Kidney (tissue), 14 donors: ENCODE measurements around the gene NPB. TPM values are rescaled to one million over a fixed set of nuclear protein-coding genes. Genes with fewer than 3 reads are reported as not detected.

Source experiments
- DNase-seq, 5 donors: peaks; one replicate each; pipeline ENCODE4 v3.0.0-alpha.2; 2013 to 2020
- FAIRE-seq: peaks from 2 replicates; lab custom pipeline; 2012; peaks lifted over from hg19 to GRCh38; lab: Jason Lieb, UNC
- H3K27ac ChIP-seq, 2 donors: one replicate each; pipeline ENCODE4 v1.7.0; 2013; ENCODE audit warnings: low read depth in 2 of 2, low read length in 2 of 2, inconsistent platforms in 1 of 2
- H3K27me3 ChIP-seq: one replicate; pipeline ENCODE4 v1.7.1; 2013; ENCODE audit warnings: low read length, inconsistent platforms; ENCODE audit not compliant: control insufficient read depth, insufficient read depth
- H3K36me3 ChIP-seq, 3 donors: one replicate each; pipeline versions ENCODE4 v1.7.0 to v1.7.1; 2013; ENCODE audit warnings: low read length in 3 of 3, control low read depth in 1 of 3, inconsistent platforms in 1 of 3; ENCODE audit not compliant: insufficient read depth in 3 of 3, control insufficient read depth in 2 of 3
- H3K4me1 ChIP-seq, 3 donors: one replicate each; pipeline versions ENCODE4 v1.7.0 to v1.7.1; 2013; ENCODE audit warnings: low read length in 3 of 3, inconsistent platforms in 1 of 3, low read depth in 1 of 3; ENCODE audit not compliant: control insufficient read depth in 2 of 3, insufficient read depth in 2 of 3
- H3K4me3 ChIP-seq, 3 donors: one replicate each; pipeline versions ENCODE4 v1.7.0 to v1.8.1; 2013; ENCODE audit warnings: low read length in 3 of 3, control low read depth in 1 of 3, inconsistent platforms in 1 of 3
- H3K9ac ChIP-seq, 3 donors: one replicate each; pipeline versions ENCODE4 v1.7.0 to v1.7.1; 2013; ENCODE audit warnings: low read length in 3 of 3, control low read depth in 1 of 3, inconsistent platforms in 1 of 3
- H3K9me3 ChIP-seq, 3 donors: one replicate each; pipeline versions ENCODE4 v1.7.0 to v1.7.1; 2013; ENCODE audit warnings: low read length in 3 of 3, control low read depth in 1 of 3, inconsistent platforms in 1 of 3; ENCODE audit not compliant: control insufficient read depth in 2 of 3, insufficient read depth in 1 of 3
- CTCF ChIP-seq: IDR thresholded peaks from 3 replicates; pipeline ENCODE4 v1.5.1; 2012; ENCODE audit warnings: mild to moderate bottlenecking, moderate library complexity, borderline replicate concordance; ENCODE audit not compliant: insufficient read depth; ENCODE audit errors: extremely low read depth
- intact Hi-C: fragments of 100-400 bp; cut with DNase I; formaldehyde crosslinking; loops from one replicate; pipeline ENCODE4 v1.11.1; 2022
- polyA plus RNA-seq: library from polyadenylated mRNA; stranded (reverse); fragments of 350-450 nt; fragmentation: Illumina TruSeq; extraction: RNeasy Lipid Tissue Mini Kit (QIAGEN cat#74804); gene quantifications from one replicate; pipeline ENCODE4 v1.2.3, GENCODE V29; 2014; ENCODE audit warnings: low read depth, low replicate concordance; ENCODE audit not compliant: insufficient read depth
- total RNA-seq: library from RNA; stranded (reverse); fragmentation: NEBNext Ultra II Directional; extraction: Animal tissue kit (Norgen Biotek cat#: 25700); gene quantifications from one replicate; pipeline ENCODE4 v1.2.1, GENCODE V29; 2021
- donor health status: control.
- donor health status: control.
- donor health status: control.
- donor health status: control.
- donor health status: control.
- donor health status: DM: yes; HTN: yes; CAD: no.
- donor health status: Normal renal cell carcinoma (clear cell type).

Gene NPB
- total and polyA plus RNA-seq, 2 donors from 2014 or later, result 0.66 to 1.4 TPM

- Histone ChIP-seq H3K27ac (no peak overlapping the region), H3K4me3 (no peak overlapping the region), H3K27me3 (no peaks in the 10 kb centered on the region), H3K4me1 (peaks cover 0 to 9% (median 0%) of the 10 kb centered on the region in 3 donors), H3K36me3 (peaks cover 0 to 25% (median 14%) of the 10 kb centered on the region in 3 donors), H3K9ac (peak overlapping the region in 1 of 3 donors; percentile 7), H3K9me3 (no peaks in the 10 kb centered on the region)
- FAIRE-seq (no peak), DNase-seq (no peak)
- TF ChIP-seq CTCF, result no peak
- intact Hi-C loops, result no loop called here
Measured at GRCh38 chr17:81909231-81909630, 7.2 kb downstream of the NPB start.

- H3K9ac ChIP-seq, result peak overlapping the region in 2 of 3 donors; percentile 17 to 73
- intact Hi-C loops, result no loop called here
- H3K36me3 ChIP-seq, result peaks cover 0 to 35% (median 24%) of the 10 kb centered on the region in 3 donors
- no peaks in the 10 kb centered on the region for H3K9me3 ChIP-seq
- peak overlapping the region; percentile 51 to 64 for H3K27ac ChIP-seq
- no peaks in the 10 kb centered on the region for H3K27me3 ChIP-seq
- peak overlapping the region; percentile 50 to 76 (median 69) for H3K4me3 ChIP-seq
- no peak for FAIRE-seq
- peaks cover 0 to 9% (median 0%) of the 10 kb centered on the region in 3 donors for H3K4me1 ChIP-seq
- no peak for TF ChIP-seq CTCF
- DNase-seq, result peak in 3 of 5 donors; percentile 31 to 52 (median 50)
Measured at GRCh38 chr17:81909966-81910839, 8.2 kb downstream of the NPB start.

- peak overlapping the region in 1 of 3 donors; percentile 73 for H3K9ac ChIP-seq
- peaks cover 0 to 42% (median 24%) of the 10 kb centered on the region in 3 donors for H3K36me3 ChIP-seq
- intact Hi-C loops, result no loop called here
- H3K27ac ChIP-seq, result peak overlapping the region; percentile 51 to 64
- H3K4me1 ChIP-seq, result peaks cover 0 to 9% (median 0%) of the 10 kb centered on the region in 3 donors
- FAIRE-seq (no peak), DNase-seq (peak in 4 of 5 donors; percentile 25 to 72 (median 30))
- H3K9me3 ChIP-seq, result no peaks in the 10 kb centered on the region
- H3K4me3 ChIP-seq, result peak overlapping the region; percentile 50 to 76 (median 69)
- no peak for TF ChIP-seq CTCF
- H3K27me3 ChIP-seq, result no peaks in the 10 kb centered on the region
Measured at GRCh38 chr17:81910840-81911276, 8.8 kb downstream of the NPB start.
